Measurements from ENCODE around the gene NPAS3. TPM values are rescaled to one million over a fixed set of nuclear protein-coding genes. Genes with fewer than 3 reads are reported as not detected.

Gene NPAS3
- total and polyA plus RNA-seq, 2 of the 13 experiments (the other 11 are each of a cell fraction or from before 2014, with no cell fraction given), result not detected

DNA sequence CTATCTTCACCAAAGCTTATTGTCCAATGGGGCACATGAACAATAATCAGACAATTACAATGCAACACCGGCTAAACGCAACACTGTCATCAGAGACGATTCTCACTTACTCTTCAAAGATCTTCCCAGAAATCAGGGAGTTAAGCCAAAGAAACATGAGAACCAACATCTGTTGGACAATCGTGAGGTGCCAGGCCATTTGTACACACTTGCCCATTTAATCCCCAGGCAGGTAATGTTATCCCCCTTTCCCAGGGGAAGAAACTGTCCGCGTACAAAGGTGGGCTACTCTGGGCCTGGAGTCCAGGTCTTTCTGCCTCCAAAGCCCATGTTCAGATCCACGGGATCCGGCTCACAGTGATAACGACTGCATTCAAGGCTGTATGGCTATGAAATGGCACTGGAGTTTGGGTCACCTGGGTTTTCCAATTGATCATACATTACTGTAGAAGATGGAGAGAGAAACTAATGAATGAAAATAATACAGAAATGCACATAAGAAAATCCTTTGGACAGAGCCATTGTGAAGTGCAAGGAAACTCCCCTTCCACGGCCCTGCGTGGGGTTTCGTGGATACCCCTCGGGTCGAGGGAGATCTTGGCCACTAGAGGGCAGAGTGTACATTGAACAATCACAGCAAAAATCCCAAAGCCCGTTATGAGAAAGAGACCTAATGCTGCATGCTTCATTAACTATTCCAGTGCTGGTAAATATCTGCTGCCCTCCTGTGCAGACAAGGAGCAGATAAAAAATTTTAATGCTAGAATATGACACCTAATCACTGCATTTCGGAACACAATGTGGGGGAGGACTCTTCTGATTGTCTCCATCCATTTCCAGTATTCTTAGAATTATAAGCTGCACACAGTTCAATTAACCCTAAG is 900.8 kb downstream of the NPAS3 start (continued):
- TF ChIP-seq FLYWCH1 (CRISPR knock-in tag; IDR thresholded peaks at IDR 0.05) (0 out of 2 replicates have a peak, but pooled peaks have one; percentile 41), ZFP62 (CRISPR knock-in tag; IDR thresholded peaks at IDR 0.05) (no peak), ZSCAN21 (CRISPR knock-in tag; IDR thresholded peaks at IDR 0.05; ENCODE audit: borderline replicate concordance) (no peak), ZNF768 (CRISPR knock-in tag; IDR thresholded peaks at IDR 0.05) (no peak), TBP (CRISPR knock-in tag; IDR thresholded peaks at IDR 0.05) (no peak), SOX6 (IDR thresholded peaks at IDR 0.05) (no peak), SOX6 (CRISPR knock-in tag; IDR thresholded peaks at IDR 0.05) (no peak), MED1 (CRISPR knock-in tag; IDR thresholded peaks at IDR 0.05) (no peak), PCBP2 (optimal IDR thresholded peaks at IDR 0.05; ENCODE audit: low read depth, low read length, poor library complexity, severe bottlenecking) (no peak), RAD21 (CRISPR knock-in tag; IDR thresholded peaks at IDR 0.05) (peak; percentile 87), ZFP37 (CRISPR knock-in tag; IDR thresholded peaks at IDR 0.05; ENCODE audit: borderline replicate concordance) (no peak), ZNF24 (IDR thresholded peaks at IDR 0.05) (peak; percentile 26; the same call in 1 of the 2 replicates), HNRNPH1 (optimal IDR thresholded peaks at IDR 0.05; ENCODE audit: low read depth, low read length) (no peak), ZGPAT (CRISPR knock-in tag; IDR thresholded peaks at IDR 0.05) (peak; percentile 50; the same call in 1 of the 2 replicates), CHCHD3 (CRISPR knock-in tag; IDR thresholded peaks at IDR 0.05) (no peak), ZNF7 (CRISPR knock-in tag; IDR thresholded peaks at IDR 0.05) (no peak), MIER3 (CRISPR knock-in tag; IDR thresholded peaks at IDR 0.05; ENCODE audit: borderline replicate concordance) (no peak), REXO4 (CRISPR knock-in tag; IDR thresholded peaks at IDR 0.05; ENCODE audit: borderline replicate concordance) (no peak), ZNF792 (CRISPR knock-in tag; IDR thresholded peaks at IDR 0.05) (peak; percentile 67; the same call in 1 of the 2 replicates), XBP1 (CRISPR knock-in tag; IDR thresholded peaks at IDR 0.05) (0 out of 2 replicates have a peak, but pooled peaks have one; percentile 26)
- TF ChIP-seq, protein P1, sequence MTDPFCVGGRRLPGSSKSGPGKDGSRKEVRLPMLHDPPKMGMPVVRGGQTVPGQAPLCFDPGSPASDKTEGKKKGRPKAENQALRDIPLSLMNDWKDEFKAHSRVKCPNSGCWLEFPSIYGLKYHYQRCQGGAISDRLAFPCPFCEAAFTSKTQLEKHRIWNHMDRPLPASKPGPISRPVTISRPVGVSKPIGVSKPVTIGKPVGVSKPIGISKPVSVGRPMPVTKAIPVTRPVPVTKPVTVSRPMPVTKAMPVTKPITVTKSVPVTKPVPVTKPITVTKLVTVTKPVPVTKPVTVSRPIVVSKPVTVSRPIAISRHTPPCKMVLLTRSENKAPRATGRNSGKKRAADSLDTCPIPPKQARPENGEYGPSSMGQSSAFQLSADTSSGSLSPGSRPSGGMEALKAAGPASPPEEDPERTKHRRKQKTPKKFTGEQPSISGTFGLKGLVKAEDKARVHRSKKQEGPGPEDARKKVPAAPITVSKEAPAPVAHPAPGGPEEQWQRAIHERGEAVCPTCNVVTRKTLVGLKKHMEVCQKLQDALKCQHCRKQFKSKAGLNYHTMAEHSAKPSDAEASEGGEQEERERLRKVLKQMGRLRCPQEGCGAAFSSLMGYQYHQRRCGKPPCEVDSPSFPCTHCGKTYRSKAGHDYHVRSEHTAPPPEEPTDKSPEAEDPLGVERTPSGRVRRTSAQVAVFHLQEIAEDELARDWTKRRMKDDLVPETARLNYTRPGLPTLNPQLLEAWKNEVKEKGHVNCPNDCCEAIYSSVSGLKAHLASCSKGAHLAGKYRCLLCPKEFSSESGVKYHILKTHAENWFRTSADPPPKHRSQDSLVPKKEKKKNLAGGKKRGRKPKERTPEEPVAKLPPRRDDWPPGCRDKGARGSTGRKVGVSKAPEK (CRISPR knock-in tag; IDR thresholded peaks at IDR 0.05; ENCODE audit: borderline replicate concordance), result no peak
- TF ChIP-seq, protein P2, sequence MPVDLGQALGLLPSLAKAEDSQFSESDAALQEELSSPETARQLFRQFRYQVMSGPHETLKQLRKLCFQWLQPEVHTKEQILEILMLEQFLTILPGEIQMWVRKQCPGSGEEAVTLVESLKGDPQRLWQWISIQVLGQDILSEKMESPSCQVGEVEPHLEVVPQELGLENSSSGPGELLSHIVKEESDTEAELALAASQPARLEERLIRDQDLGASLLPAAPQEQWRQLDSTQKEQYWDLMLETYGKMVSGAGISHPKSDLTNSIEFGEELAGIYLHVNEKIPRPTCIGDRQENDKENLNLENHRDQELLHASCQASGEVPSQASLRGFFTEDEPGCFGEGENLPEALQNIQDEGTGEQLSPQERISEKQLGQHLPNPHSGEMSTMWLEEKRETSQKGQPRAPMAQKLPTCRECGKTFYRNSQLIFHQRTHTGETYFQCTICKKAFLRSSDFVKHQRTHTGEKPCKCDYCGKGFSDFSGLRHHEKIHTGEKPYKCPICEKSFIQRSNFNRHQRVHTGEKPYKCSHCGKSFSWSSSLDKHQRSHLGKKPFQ (CRISPR knock-in tag; IDR thresholded peaks at IDR 0.05; ENCODE audit: insufficient replicate concordance), result no peak
- TF ChIP-seq, protein P3, sequence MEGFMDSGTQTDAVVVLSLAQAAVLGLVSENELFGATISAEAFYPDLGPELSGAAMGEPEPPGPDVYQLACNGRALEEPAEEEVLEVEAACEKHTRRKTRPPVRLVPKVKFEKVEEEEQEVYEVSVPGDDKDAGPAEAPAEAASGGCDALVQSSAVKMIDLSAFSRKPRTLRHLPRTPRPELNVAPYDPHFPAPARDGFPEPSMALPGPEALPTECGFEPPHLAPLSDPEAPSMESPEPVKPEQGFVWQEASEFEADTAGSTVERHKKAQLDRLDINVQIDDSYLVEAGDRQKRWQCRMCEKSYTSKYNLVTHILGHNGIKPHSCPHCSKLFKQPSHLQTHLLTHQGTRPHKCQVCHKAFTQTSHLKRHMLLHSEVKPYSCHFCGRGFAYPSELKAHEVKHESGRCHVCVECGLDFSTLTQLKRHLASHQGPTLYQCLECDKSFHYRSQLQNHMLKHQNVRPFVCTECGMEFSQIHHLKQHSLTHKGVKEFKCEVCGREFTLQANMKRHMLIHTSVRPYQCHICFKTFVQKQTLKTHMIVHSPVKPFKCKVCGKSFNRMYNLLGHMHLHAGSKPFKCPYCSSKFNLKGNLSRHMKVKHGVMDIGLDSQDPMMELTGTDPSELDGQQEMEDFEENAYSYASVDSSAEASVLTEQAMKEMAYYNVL (CRISPR knock-in tag; IDR thresholded peaks at IDR 0.05; ENCODE audit: borderline replicate concordance), result no peak

All from HepG2 (cell line).